HuH-7.5 (cell line): ENCODE results near the gene EIPR1.
"Not testable (repeated sequence)": the region's sequence is repeated elsewhere in the genome, so short reads cannot be mapped to it uniquely, and the experiment has no call there.

Source experiments
- DNase-seq: peaks from one replicate; pipeline ENCODE4 v3.0.0; 2011; ENCODE audit warnings: low spot score

The EIPR1 gene

GRCh38 chr2:3403587-3404334 is 26.1 kb upstream of the EIPR1 start:
- DNase-seq, result no peak

GRCh38 chr2:3399829-3400228 is 22.2 kb upstream of the EIPR1 start:
- no peak for DNase-seq

GRCh38 chr2:3399381-3399780 is 21.8 kb upstream of the EIPR1 start:
- no peak for DNase-seq

- DNase-seq, result no peak
Observed at GRCh38 chr2:3398857-3399256, 21.2 kb upstream of the EIPR1 start.

- DNase-seq, result no peak
Observed at GRCh38 chr2:3396920-3397559, 19.4 kb upstream of the EIPR1 start.

- no peak for DNase-seq
Observed at GRCh38 chr2:3392216-3392615, 14.6 kb upstream of the EIPR1 start.

- DNase-seq, result no peak
Observed at GRCh38 chr2:3390041-3390440, 12.4 kb upstream of the EIPR1 start.

GRCh38 chr2:3389193-3389592 is 11.6 kb upstream of the EIPR1 start:
- no peak for DNase-seq

GRCh38 chr2:3388412-3388738 is 10.8 kb upstream of the EIPR1 start:
- DNase-seq, result no peak

- DNase-seq, result no peak
Observed at GRCh38 chr2:3387644-3388411, 10.2 kb upstream of the EIPR1 start.

- no peak for DNase-seq
Observed at GRCh38 chr2:3387011-3387410, 9.4 kb upstream of the EIPR1 start.

- no peak for DNase-seq
Observed at GRCh38 chr2:3386448-3386958, 8.9 kb upstream of the EIPR1 start.

- DNase-seq, result peak; percentile 81
Observed at GRCh38 chr2:3379647-3380534, 2.3 kb upstream of the EIPR1 start, which contains the start of gene TRAPPC12. TRAPPC12 (plus strand) TSS chr2:3379694; CDS start chr2:3387624, 7,930 bp downstream.

- DNase-seq, result no peak
Observed at GRCh38 chr2:3379339-3379646, 1.7 kb upstream of the EIPR1 start.

- DNase-seq, result peak; percentile 52
Observed at GRCh38 chr2:3377279-3377611, 373 bp downstream of the EIPR1 start.

- no peak for DNase-seq
Observed at GRCh38 chr2:3376821-3377220, 797 bp downstream of the EIPR1 start.

- DNase-seq, result not testable (repeated sequence)
Observed at GRCh38 chr2:3369340-3370181, 8.1 kb downstream of the EIPR1 start.

- DNase-seq, result no peak
Observed at GRCh38 chr2:3368261-3368722, 9.3 kb downstream of the EIPR1 start.

GRCh38 chr2:3365219-3365618 is 12.4 kb downstream of the EIPR1 start:
- DNase-seq, result no peak

- DNase-seq, result no peak
Observed at GRCh38 chr2:3361518-3362389, 15.9 kb downstream of the EIPR1 start.
